DND-41 (cell line): ENCODE results near the gene PPP1R3A.

ENCODE experiments used
- EZH2 ChIP-seq: IDR thresholded peaks from 3 replicates; pipeline ENCODE4 v1.6.1; 2012; ENCODE audit warnings: borderline replicate concordance, low read depth, mild to moderate bottlenecking, moderate library complexity, low read length, inconsistent platforms; ENCODE audit not compliant: severe bottlenecking
- TF ChIP-seq, protein P1 (sequence below): IDR thresholded peaks from 2 replicates; pipeline ENCODE4 v1.5.1; 2012; ENCODE audit warnings: borderline replicate concordance, low read length, moderate library complexity, mild to moderate bottlenecking; ENCODE audit not compliant: poor library complexity, severe bottlenecking; ENCODE audit errors: extremely low read depth

DNA sequence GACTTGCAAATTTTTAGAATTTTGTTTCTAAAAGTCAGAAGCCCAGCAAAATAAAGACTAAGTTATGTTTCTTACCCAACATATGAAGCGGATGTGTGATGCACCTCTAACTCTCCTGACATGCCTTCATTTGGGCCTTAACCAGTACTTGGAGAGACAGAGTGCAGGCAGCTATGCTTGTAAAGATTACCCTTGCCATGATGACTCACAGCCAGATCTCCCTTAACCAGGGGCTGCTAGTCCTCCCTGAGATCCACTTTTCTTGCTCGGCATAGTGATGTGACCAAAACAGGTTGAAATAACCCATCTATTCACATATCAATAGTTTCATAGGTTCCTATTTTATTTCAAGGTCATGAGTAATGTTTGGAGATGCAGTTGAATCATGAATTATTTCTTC lies 43.6 kb downstream of the PPP1R3A start:
- TF ChIP-seq, protein P1, sequence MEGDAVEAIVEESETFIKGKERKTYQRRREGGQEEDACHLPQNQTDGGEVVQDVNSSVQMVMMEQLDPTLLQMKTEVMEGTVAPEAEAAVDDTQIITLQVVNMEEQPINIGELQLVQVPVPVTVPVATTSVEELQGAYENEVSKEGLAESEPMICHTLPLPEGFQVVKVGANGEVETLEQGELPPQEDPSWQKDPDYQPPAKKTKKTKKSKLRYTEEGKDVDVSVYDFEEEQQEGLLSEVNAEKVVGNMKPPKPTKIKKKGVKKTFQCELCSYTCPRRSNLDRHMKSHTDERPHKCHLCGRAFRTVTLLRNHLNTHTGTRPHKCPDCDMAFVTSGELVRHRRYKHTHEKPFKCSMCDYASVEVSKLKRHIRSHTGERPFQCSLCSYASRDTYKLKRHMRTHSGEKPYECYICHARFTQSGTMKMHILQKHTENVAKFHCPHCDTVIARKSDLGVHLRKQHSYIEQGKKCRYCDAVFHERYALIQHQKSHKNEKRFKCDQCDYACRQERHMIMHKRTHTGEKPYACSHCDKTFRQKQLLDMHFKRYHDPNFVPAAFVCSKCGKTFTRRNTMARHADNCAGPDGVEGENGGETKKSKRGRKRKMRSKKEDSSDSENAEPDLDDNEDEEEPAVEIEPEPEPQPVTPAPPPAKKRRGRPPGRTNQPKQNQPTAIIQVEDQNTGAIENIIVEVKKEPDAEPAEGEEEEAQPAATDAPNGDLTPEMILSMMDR = no peak
- TF ChIP-seq EZH2 = no peak
